ENCODE data around the gene MSH5. TPM values are rescaled to one million over a fixed set of nuclear protein-coding genes. Genes with fewer than 3 reads are reported as not detected.

Gene MSH5
- total and polyA plus RNA-seq, 4 donors, result 5.9 to 15.1 (median 7.0) TPM; not detected in 1

DNA sequence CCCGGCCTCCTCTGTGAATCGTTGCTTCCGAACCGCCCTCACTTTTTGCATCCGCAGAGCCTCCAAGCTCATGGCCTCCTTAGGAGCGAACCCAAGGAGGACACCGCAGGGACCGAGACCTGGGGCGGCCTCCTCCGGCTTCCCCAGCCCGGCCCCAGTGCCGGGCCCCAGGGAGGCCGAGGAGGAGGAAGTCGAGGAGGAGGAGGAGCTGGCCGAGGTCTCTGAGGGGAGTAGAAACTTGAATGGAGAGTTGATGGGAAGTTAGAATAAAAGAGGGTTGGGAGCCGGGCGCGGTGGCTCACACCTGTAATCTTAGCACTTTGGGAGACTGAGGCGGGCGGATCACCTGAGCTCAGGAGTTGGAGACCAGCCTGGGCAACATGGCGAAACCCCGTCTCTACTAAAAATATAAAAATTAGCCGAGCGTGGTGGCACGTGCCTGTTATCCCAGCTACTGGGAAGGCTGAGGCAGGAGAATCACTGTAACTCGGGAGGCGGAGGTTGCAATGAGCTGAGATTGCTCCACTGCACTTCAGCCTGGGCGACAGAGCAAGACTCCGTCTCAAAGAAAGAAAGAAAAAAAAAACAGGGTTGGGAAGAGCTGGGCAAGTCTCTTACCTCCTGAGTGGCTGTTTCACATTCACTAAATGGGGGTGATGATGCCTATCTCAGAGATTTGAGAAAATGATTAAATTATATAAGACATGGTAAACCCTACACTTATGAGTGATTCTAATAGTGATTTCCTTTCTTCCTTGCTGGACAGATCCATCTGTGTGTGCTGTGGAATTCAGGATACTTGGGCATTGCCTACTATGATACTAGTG is 805 bp downstream of the MSH5 start:
- no peaks in the 10 kb centered on the region for H3K36me3 ChIP-seq (ENCODE audit: control insufficient read depth in 1 of 2, insufficient read depth in 2 of 2, low read length in 1 of 2)
- peak overlapping the region; percentile 44 to 54 for H3K4me3 ChIP-seq (ENCODE audit: low read length in 2 of 2)
- no peaks in the 10 kb centered on the region for H3K9me3 ChIP-seq (ENCODE audit: control insufficient read depth, low read length)
- H3K27me3 ChIP-seq (ENCODE audit: control insufficient read depth in 1 of 2, insufficient read depth in 2 of 2, low read length in 1 of 2), result no peaks in the 10 kb centered on the region
- no peak overlapping the region for H3K27ac ChIP-seq (ENCODE audit: low read depth in 1 of 2, low read length in 2 of 2)
- H3K4me1 ChIP-seq (ENCODE audit: control insufficient read depth in 1 of 2, insufficient read depth in 2 of 2, low read length in 2 of 2), result no peaks in the 10 kb centered on the region
- WGBS, 2 donors, result 17 to 20% methylated on average over 29 of the region's 29 CpGs
- DNase-seq, result peak in 1 of 2 donors; percentile 74
- intact Hi-C loops (cut with DNase I), result no loop called here
- no peak for ATAC-seq (ENCODE audit: low FRiP score)

DNA sequence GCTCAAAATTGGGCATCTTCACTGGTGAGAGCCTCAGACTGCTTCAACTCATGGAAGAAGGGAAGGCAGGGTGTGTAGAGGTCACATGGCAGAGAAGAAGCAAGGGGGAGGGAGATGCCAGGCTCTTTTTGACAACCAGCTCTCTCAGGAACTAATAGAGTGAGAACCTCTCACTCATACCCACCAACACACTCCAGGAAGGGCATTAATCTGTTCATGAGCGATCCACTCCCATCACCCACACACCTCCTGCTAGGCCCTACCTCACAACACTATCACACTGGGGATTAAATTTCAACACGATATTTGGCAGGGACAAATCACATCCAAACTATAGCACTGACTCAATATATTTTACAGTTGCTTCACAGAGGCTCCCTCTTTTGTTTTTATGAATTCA is 2.0 kb downstream of the MSH5 start:
- intact Hi-C loops (cut with DNase I), result no loop called here
- Histone ChIP-seq H3K27ac (ENCODE audit: low read depth in 1 of 2, low read length in 2 of 2) (no peak overlapping the region), H3K4me3 (ENCODE audit: low read length in 2 of 2) (no peak overlapping the region), H3K27me3 (ENCODE audit: control insufficient read depth in 1 of 2, insufficient read depth in 2 of 2, low read length in 1 of 2) (no peaks in the 10 kb centered on the region), H3K36me3 (ENCODE audit: control insufficient read depth in 1 of 2, insufficient read depth in 2 of 2, low read length in 1 of 2) (no peaks in the 10 kb centered on the region), H3K4me1 (ENCODE audit: control insufficient read depth in 1 of 2, insufficient read depth in 2 of 2, low read length in 2 of 2) (no peaks in the 10 kb centered on the region), H3K9me3 (ENCODE audit: control insufficient read depth, low read length) (no peaks in the 10 kb centered on the region)
- WGBS, 2 donors, result 87 to 89% methylated on average over 2 of the region's 2 CpGs
- DNase-seq, result no peak
- no peak for ATAC-seq (ENCODE audit: low FRiP score)

DNA sequence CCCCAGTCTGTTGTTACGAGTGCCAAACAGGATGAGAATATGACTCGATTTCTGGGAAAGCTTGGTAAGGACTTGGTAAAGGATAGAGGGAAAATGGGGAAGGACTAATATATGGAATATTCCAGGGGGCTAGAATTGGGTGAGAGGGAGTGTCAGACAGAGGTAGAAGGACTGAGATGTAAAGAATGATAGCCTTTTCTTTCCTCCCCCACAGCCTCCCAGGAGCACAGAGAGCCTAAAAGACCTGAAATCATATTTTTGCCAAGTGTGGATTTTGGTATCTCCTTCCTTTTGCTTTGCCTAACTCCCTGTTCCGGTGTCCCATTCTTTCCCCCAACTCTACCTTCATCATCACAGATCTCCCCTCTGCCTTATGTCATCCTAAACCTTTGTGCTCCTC is 3.1 kb downstream of the MSH5 start:
- no peak for DNase-seq
- ATAC-seq (ENCODE audit: low FRiP score), result no peak
- intact Hi-C loops (cut with DNase I), result no loop called here

DNA sequence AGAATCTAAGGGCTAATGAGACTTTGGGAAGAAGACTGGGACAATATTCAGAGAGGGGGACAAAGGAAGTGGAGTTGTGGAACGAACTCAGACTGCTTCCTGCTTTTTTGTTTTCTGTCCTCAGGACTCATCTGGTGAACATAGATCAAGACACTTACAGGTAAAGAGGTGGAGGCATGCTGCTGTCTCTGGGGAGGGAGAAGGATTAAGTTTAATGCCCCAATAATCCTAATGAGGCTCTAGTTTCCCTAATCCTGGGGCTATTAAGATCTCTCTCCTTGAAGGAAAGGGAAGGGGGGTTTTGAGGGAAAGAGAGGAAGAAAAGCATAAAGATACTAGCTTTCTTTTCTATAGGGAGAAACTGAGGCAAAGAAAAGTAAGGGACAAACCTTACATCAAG is 4.6 kb downstream of the MSH5 start:
- WGBS, 2 donors, result 59 to 68% methylated on average over 1 of the region's 1 CpG

More for the DNA sequence above, 3.1 kb downstream of the MSH5 start:
- H3K9me3 ChIP-seq (ENCODE audit: control insufficient read depth, low read length), result no peaks in the 10 kb centered on the region
- H3K36me3 ChIP-seq (ENCODE audit: control insufficient read depth in 1 of 2, insufficient read depth in 2 of 2, low read length in 1 of 2), result no peaks in the 10 kb centered on the region
- H3K27ac ChIP-seq (ENCODE audit: low read depth in 1 of 2, low read length in 2 of 2), result no peak overlapping the region
- WGBS, 2 donors, result 91 to 94% methylated on average over 3 of the region's 3 CpGs
- no peaks in the 10 kb centered on the region for H3K27me3 ChIP-seq (ENCODE audit: control insufficient read depth in 1 of 2, insufficient read depth in 2 of 2, low read length in 1 of 2)
- H3K4me1 ChIP-seq (ENCODE audit: control insufficient read depth in 1 of 2, insufficient read depth in 2 of 2, low read length in 2 of 2), result no peaks in the 10 kb centered on the region
- H3K4me3 ChIP-seq (ENCODE audit: low read length in 2 of 2), result no peak overlapping the region

DNA sequence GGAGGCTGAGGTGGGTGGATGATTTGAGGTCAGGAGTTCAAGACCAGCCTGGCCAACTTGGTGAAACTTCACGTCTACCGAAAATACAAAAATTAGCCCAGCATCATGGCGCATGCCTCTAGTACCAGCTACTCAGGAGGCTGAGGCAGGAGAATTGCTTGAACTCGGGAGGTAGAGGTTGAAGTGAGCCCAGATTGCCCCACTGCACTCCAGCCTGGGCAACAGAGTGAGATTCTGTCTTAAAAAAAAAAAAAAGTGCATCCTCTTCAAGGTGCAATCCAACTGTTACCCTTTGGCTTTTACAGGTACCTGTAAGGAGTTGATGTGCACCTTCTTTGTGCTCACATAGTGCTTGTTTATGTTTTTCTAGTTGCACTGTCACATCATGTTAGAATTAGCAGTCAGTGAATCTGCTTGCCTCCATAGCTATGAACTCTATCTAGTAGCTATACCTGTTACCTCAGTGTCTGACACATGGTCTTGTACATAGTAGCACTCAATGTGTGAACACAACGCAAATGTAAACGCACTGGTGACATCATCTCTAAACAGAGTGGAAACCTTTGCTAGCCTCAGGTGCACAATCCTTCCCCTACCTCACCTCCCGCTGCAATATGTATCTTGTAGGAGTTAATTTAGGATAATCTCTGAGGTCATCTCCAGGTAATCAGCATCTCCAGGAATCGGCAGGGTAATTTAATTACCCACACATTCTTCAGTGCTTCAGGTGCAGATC is 9.7 kb downstream of the MSH5 start:
- Histone ChIP-seq H3K4me1 (ENCODE audit: control insufficient read depth in 1 of 2, insufficient read depth in 2 of 2, low read length in 2 of 2) (no peaks in the 10 kb centered on the region), H3K4me3 (ENCODE audit: low read length in 2 of 2) (no peak overlapping the region), H3K27ac (ENCODE audit: low read depth in 1 of 2, low read length in 2 of 2) (no peak overlapping the region), H3K36me3 (ENCODE audit: control insufficient read depth in 1 of 2, insufficient read depth in 2 of 2, low read length in 1 of 2) (no peaks in the 10 kb centered on the region), H3K27me3 (ENCODE audit: control insufficient read depth in 1 of 2, insufficient read depth in 2 of 2, low read length in 1 of 2) (no peaks in the 10 kb centered on the region), H3K9me3 (ENCODE audit: control insufficient read depth, low read length) (no peaks in the 10 kb centered on the region)
- intact Hi-C loops (cut with DNase I), result no loop called here
- ATAC-seq (ENCODE audit: low FRiP score), result no peak
- no peak for DNase-seq
- 93 to 95% methylated on average over 8 of the region's 8 CpGs for WGBS, 2 donors

More for the DNA sequence above, 4.6 kb downstream of the MSH5 start:
- Histone ChIP-seq H3K9me3 (ENCODE audit: control insufficient read depth, low read length) (no peaks in the 10 kb centered on the region), H3K27me3 (ENCODE audit: control insufficient read depth in 1 of 2, insufficient read depth in 2 of 2, low read length in 1 of 2) (no peaks in the 10 kb centered on the region), H3K36me3 (ENCODE audit: control insufficient read depth in 1 of 2, insufficient read depth in 2 of 2, low read length in 1 of 2) (no peaks in the 10 kb centered on the region), H3K27ac (ENCODE audit: low read depth in 1 of 2, low read length in 2 of 2) (no peak overlapping the region), H3K4me1 (ENCODE audit: control insufficient read depth in 1 of 2, insufficient read depth in 2 of 2, low read length in 2 of 2) (no peaks in the 10 kb centered on the region), H3K4me3 (ENCODE audit: low read length in 2 of 2) (no peak overlapping the region)
- intact Hi-C loops (cut with DNase I), result no loop called here
- ATAC-seq (ENCODE audit: low FRiP score), result no peak
- DNase-seq, result no peak

DNA sequence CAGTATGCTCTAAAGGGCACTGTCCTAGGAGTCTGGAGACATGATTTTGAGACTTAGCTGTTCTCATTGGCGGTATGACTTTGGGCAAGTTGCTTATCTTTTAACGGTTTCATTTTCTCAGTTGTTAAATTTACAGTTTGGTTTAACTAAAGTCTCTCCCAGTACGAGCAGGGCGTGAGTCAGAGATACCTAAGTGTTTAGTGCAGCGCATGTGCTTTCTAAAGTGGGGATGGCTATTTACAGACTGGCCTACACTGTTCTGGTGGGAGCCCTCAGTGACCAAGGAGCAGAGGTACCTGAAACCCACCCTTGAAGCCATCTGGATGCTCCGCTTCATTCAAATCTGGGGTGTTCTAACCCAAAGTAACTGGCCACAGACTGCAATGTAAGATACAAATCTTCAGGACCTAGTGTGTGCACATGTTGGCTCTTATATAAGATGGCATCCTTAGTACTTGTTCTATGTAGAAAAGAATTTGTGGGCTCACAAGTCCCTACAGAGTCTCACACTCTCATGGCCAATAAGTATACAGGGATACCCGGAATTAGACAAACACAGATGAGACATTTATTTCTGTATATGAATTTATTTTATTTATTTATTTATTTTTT is 10.7 kb downstream of the MSH5 start:
- intact Hi-C loops (cut with DNase I), result no loop called here
- WGBS, 2 donors, result 83 to 86% methylated on average over 7 of the region's 7 CpGs

DNA sequence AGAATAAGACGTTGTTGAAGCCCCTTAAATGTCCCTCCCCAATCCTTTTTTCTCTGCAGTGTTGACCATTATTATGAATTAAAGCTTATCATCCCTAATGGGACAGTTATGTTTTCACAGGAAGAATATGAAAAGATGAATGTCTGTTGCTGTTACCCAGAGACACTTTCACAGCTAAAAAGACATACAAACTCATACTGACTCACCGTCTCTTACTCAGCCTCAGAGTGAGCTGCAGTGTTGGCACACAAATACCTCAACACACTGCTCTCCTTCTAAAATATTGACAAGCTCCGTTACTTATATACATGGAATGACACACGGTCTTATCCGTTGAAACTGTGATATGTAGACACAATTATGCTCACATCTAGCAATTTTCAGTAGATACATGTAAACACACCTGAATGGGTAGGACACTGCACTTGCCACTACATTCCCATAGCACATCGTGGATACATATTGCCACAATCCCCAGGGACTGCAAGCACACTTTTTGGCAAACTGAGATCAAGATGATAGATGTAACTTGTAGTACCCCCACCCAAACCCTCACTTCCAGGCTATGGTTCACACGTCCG is 13.0 kb downstream of the MSH5 start:
- Histone ChIP-seq H3K36me3 (ENCODE audit: control insufficient read depth in 1 of 2, insufficient read depth in 2 of 2, low read length in 1 of 2) (no peaks in the 10 kb centered on the region), H3K4me1 (ENCODE audit: control insufficient read depth in 1 of 2, insufficient read depth in 2 of 2, low read length in 2 of 2) (no peaks in the 10 kb centered on the region), H3K9me3 (ENCODE audit: control insufficient read depth, low read length) (no peaks in the 10 kb centered on the region), H3K27me3 (ENCODE audit: control insufficient read depth in 1 of 2, insufficient read depth in 2 of 2, low read length in 1 of 2) (no peaks in the 10 kb centered on the region), H3K4me3 (ENCODE audit: low read length in 2 of 2) (no peak overlapping the region), H3K27ac (ENCODE audit: low read depth in 1 of 2, low read length in 2 of 2) (no peak overlapping the region)
- intact Hi-C loops (cut with DNase I), result no loop called here
- 50 to 58% methylated on average over 8 of the region's 8 CpGs for WGBS, 2 donors
- no peak for ATAC-seq (ENCODE audit: low FRiP score)
- no peak for DNase-seq

More for the DNA sequence above, 10.7 kb downstream of the MSH5 start:
- DNase-seq, result no peak
- H3K36me3 ChIP-seq (ENCODE audit: control insufficient read depth in 1 of 2, insufficient read depth in 2 of 2, low read length in 1 of 2), result no peaks in the 10 kb centered on the region
- H3K27ac ChIP-seq (ENCODE audit: low read depth in 1 of 2, low read length in 2 of 2), result no peak overlapping the region
- no peak for ATAC-seq (ENCODE audit: low FRiP score)
- H3K4me1 ChIP-seq (ENCODE audit: control insufficient read depth in 1 of 2, insufficient read depth in 2 of 2, low read length in 2 of 2), result no peaks in the 10 kb centered on the region
- H3K27me3 ChIP-seq (ENCODE audit: control insufficient read depth in 1 of 2, insufficient read depth in 2 of 2, low read length in 1 of 2), result no peaks in the 10 kb centered on the region
- H3K9me3 ChIP-seq (ENCODE audit: control insufficient read depth, low read length), result no peaks in the 10 kb centered on the region
- H3K4me3 ChIP-seq (ENCODE audit: low read length in 2 of 2), result no peak overlapping the region

DNA sequence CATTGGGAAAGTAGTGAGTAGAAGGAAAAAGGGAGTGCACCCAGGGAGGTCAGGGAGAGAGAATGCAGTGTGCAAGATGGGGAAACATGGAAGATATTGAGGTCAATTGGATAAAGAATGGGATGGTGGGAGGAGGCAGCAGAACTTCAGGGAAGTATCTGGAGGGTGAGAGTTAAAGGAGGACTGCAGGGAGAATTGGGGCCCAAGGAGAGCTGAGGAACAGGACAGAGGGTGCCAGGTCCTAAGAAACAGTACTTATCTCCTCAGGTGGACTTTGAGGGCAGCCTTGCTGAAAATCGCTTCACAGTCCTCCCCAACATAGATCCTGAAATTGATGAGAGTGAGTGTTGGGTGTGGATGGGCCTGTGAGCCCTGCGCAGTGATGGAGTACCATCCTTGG is 18.5 kb downstream of the MSH5 start:
- Histone ChIP-seq H3K9me3 (ENCODE audit: control insufficient read depth, low read length) (no peaks in the 10 kb centered on the region), H3K27me3 (ENCODE audit: control insufficient read depth in 1 of 2, insufficient read depth in 2 of 2, low read length in 1 of 2) (no peaks in the 10 kb centered on the region), H3K4me3 (ENCODE audit: low read length in 2 of 2) (no peak overlapping the region), H3K4me1 (ENCODE audit: control insufficient read depth in 1 of 2, insufficient read depth in 2 of 2, low read length in 2 of 2) (no peaks in the 10 kb centered on the region), H3K27ac (ENCODE audit: low read depth in 1 of 2, low read length in 2 of 2) (no peak overlapping the region), H3K36me3 (ENCODE audit: control insufficient read depth in 1 of 2, insufficient read depth in 2 of 2, low read length in 1 of 2) (no peaks in the 10 kb centered on the region)
- ATAC-seq (ENCODE audit: low FRiP score), result no peak
- no peak for DNase-seq
- 98 to 100% methylated on average over 2 of the region's 2 CpGs for WGBS, 2 donors
- intact Hi-C loops (cut with DNase I), result no loop called here
